IPS-NIHi11 (cell line): ENCODE results near the gene LCN1.
"Not testable (repeated sequence)": the region's sequence is repeated elsewhere in the genome, so short reads cannot be mapped to it uniquely, and the experiment has no call there.

ENCODE experiments used
- DNase-seq: peaks from one replicate; pipeline ENCODE4 v3.0.0; 2012; ENCODE audit warnings: mixed read lengths, low spot score

Gene LCN1

GRCh38 chr9:135547756-135548736 lies 26.8 kb downstream of the LCN1 start:
- no peak for DNase-seq

- DNase-seq: not testable (repeated sequence)
Measured at GRCh38 chr9:135549478-135550343, 28.5 kb downstream of the LCN1 start.

GRCh38 chr9:135550344-135550918 lies 29.2 kb downstream of the LCN1 start:
- DNase-seq: no peak

- no peak for DNase-seq
Measured at GRCh38 chr9:135551031-135551430, 29.8 kb downstream of the LCN1 start.

GRCh38 chr9:135551456-135551855 lies 30.2 kb downstream of the LCN1 start:
- DNase-seq: no peak

GRCh38 chr9:135552021-135552697 lies 30.9 kb downstream of the LCN1 start:
- no peak for DNase-seq

- DNase-seq: peak; percentile 64
Measured at GRCh38 chr9:135552698-135553171, 31.5 kb downstream of the LCN1 start.

- DNase-seq: no peak
Measured at GRCh38 chr9:135554718-135555117, 33.5 kb downstream of the LCN1 start.

GRCh38 chr9:135555203-135555602 lies 34.0 kb downstream of the LCN1 start:
- no peak for DNase-seq

- no peak for DNase-seq
Measured at GRCh38 chr9:135555910-135556309, 34.7 kb downstream of the LCN1 start.

GRCh38 chr9:135559606-135560005 lies 38.4 kb downstream of the LCN1 start:
- no peak for DNase-seq

GRCh38 chr9:135561391-135562234 lies 40.4 kb downstream of the LCN1 start, which contains the start of gene PAEP:
TSS of gene PAEP (plus strand) at chr9:135561756.
- no peak for DNase-seq

GRCh38 chr9:135562235-135562745 lies 41.0 kb downstream of the LCN1 start:
- DNase-seq: no peak

- no peak for DNase-seq
Measured at GRCh38 chr9:135563039-135563476, 41.8 kb downstream of the LCN1 start.

- DNase-seq: no peak
Measured at GRCh38 chr9:135563858-135564257, 42.6 kb downstream of the LCN1 start.

- DNase-seq: no peak
Measured at GRCh38 chr9:135565141-135565628, 43.9 kb downstream of the LCN1 start.

- DNase-seq: no peak
Measured at GRCh38 chr9:135565636-135566035, 44.4 kb downstream of the LCN1 start.

GRCh38 chr9:135566552-135566951 lies 45.3 kb downstream of the LCN1 start:
- no peak for DNase-seq

GRCh38 chr9:135567311-135567710 lies 46.1 kb downstream of the LCN1 start:
- DNase-seq: no peak

- DNase-seq: no peak
Measured at GRCh38 chr9:135568026-135568425, 46.8 kb downstream of the LCN1 start.
